PC-9 (cell line): Measurements from ENCODE around the gene UBA52.

Experiments used
- CTCF ChIP-seq: fragments of 200-600 bp; sonication (generic); conservative IDR thresholded peaks from 2 replicates; pipeline ENCODE4 v1.6.1; 2017; ENCODE audit warnings: mixed run types, antibody characterized with exemption, mild to moderate bottlenecking, moderate library complexity
- EZH2 ChIP-seq: fragments of 200-600 bp; sonication (generic); IDR thresholded peaks from 2 replicates; pipeline ENCODE4 v1.8.0; 2017; ENCODE audit warnings: antibody characterized with exemption, low read depth

GRCh38 chr19:18568367-18568766 lies 3.3 kb upstream of the UBA52 start:
- TF ChIP-seq CTCF: no peak
- no peak for TF ChIP-seq EZH2
